ENCODE data around the gene CFAP206.
"Not testable (repeated sequence)": the region's sequence is repeated elsewhere in the genome, so short reads cannot be mapped to it uniquely, and the experiment has no call there.

CFAP206 gene

DNA sequence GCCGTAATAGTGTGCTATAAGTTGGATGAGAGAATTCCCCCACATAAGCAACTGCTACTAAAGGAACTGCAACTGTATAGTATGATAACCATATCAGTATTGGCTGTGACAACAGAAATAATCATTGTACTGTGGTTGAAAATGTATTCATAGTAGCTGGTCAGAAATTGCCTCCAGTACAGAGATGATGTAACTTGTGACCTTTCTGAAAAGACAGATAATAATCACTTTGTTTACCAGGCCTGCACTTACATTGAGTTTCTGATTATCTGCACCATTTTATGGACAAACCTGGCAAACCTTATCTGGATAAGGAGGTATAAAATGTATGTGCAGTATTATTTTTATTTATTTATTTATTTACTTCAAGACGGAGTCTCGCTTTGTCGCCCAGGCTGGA is 19.0 kb downstream of the CFAP206 start:
- no peak for DNase-seq

DNA sequence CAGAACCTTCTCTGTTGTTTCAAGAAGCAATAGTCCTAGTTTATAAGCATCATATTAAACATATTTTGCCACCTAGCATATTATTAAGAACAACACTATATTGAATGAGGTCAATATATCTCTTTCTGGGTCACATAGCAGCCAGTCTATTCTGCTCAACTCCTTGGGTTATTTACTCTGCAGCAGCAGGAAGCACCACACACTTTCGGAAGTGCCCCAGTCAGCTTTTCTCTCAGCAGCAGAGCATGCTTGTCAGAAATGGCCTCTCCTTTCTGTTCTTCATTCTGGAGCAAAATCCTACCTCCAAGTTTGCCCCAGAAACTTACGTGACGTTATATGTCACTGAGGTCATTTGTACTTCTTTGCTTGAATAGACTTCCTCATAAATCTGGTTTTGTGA is 22.7 kb downstream of the CFAP206 start:
- no peak for DNase-seq

DNA sequence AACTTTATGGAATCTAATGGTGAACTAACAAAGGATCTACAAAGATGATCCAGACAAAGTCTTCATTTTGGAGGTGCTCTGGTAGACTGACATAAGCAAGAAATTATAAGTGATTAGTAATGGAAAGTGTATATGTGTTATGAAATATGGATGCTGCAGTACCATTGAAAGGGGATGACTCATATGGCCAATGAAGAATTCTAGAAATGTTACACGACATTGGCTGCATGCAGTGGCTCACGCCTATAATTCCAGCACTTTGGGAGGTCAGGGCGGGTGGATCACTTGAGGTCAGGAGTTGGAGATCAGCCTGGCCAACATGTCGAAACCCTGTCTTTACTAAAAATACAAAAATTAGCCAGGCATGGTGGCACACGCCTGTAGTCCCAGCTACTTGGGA is 23.5 kb downstream of the CFAP206 start:
- DNase-seq, result no peak

DNA sequence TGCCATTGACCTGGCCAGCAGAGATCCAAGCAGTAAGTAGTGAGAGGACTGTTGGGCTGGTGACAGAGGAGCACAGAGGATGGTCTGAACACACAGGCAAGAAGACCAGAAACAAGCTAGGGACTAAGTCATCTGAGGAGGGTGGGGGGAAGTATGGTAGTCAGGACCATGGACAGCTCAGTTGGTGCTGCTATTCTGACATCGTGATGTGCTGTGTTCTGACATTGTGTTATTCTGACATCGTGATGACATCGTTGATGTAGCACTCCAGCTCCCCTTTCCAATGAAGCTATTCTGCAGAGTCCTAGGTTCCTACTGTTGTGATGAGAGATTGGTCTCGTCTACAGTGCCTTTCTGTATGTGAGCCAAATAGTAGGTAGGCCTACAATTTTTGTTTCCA is 28.7 kb downstream of the CFAP206 start:
- peak; percentile 70 for DNase-seq

DNA sequence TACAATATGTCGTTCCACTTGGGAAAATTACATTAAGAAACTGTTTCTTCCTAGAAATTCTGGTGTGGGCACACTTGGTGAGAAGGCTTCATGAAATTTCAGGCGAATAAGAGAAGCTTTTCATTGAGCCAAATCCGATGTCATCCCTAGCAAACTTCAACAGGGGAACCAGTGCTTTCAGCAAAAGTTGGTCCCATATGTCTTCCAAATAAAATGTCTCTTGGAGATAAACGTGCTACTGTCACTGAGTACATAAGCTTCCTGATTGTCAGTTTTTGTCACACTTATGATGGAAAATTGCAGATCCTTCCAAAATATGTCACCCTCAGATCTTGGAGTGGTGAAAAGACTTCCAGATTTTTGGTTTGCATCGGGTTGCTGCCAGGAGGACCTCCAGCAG is 33.9 kb downstream of the CFAP206 start:
- DNase-seq, result no peak

DNA sequence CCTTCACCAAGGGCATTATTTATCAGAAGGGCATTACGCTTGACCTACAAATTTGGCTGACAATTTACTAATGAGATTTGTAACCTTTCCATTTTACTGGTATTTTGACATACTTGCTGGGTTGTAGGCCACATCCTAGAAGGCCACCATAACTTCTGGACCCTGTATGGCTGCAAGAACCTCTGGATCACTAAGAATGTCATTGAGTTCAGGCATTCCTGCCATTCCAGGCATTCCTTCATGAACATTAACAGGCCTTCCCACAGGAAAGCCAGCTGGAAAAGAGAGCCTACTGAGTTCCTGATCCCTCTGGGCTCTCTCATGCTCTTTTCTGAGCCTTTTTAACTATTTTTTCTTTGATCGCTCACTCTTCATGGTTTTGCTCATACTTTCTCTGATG is 36.6 kb downstream of the CFAP206 start:
- no peak for DNase-seq

DNA sequence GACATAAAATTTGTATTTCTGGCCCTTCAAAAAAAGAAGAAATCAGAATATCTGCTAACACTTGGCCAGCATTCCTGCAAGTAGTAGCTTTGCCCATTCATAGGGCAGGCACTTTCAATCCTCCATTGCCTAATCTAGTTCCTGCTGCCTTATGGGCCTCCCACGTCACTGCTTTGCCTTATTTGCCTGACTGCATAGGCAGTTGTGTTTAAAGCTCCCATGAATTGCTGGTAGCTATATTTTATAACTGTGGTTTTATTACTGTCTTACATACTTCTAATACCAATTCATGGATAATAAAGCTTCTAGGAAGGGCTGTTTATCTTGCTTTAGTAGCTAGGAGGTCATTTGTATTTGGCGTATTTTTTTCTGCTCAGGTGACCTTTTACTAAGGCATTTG is 57.3 kb downstream of the CFAP206 start:
- DNase-seq, result no peak

DNA sequence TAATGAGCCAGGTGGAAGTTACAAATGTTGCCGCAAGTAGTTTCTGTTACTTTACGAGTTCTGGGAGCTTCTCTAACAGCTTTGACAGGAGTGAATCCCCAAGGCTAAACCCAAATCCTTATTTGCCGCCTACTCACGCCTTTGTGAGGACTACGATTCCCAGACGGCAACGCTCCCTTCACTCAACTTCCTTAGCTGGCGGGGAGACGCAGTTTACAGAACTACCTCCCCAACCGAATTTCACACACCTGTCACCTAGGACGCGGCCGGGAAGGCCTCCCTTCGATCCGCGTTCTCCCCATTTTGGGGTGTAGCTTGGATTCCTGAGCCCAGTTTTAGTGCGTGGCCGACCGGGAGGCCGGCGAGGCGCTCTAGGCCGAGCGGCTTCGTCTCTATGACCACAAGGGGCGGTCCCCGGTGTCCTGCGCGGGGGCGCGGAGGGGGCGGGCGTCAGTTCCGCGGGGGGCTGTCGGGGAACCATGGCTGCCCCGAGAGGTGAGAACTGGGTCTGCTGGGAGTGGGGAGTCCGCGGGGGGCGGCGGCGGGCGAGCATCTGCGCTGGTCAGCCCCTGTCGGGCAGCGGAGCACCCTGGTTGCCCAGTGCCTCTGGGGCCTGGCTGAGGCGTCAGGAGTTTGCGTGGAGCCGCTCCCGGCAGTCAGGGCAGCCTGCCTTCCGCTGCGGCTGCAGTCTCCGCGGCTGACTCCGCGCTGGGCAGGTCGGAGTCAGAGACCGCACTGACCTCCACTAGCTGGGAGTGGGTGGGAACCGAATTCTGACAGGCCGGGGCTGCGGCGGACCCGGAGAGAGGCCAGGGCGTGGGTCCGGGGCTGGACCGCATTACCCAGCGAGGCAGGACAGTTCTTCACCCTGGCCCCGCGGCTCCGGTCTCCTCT is 65.0 kb downstream of the CFAP206 start, which contains the start of gene SLC35A1:
SLC35A1 (plus strand) TSS at position 450 of the 894 bp plus-strand sequence; CDS start at position 480, 30 bp downstream.
- peak; percentile 95 for DNase-seq

DNA sequence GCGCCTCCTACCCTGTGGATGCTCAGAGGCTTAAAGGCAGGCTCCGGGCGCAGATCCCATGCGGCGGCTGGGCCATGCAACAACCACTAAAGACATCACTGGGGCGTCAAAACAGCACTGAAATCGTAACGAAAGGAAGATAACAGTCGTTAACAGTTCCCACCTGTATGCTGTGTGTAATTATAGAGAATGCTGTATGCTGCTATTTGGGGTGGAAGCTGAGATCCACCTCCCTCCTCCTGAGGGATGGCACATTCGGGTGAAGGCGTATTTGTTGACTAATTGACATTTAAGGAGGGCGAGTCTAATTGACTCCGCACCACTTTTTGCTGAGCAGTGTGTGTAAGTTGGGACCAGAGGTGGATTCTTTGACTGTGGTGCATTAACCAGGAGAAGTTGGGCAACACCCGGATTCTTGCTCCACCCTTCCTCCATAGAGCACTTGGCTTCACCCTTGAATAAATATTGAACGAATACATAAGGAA is 65.7 kb downstream of the CFAP206 start:
- DNase-seq, result no peak

DNA sequence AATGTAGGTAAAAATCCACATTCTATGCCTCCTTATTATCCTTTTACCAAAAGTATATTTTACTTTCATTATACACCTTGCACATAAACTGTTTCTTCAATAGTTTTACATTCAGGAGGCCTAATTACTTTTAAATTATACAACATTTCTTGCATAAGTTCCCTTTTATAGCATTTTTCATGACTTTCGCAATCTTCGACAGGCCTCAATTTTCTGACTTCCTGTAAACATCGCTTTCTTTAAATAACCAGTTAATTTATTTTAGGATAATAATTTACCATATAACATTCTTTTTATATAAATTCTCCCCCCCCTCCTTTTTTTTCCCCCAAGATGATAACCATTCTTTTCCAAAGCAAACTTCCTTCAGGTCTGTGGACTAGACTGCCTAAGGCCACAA is 74.2 kb downstream of the CFAP206 start:
- no peak for DNase-seq

DNA sequence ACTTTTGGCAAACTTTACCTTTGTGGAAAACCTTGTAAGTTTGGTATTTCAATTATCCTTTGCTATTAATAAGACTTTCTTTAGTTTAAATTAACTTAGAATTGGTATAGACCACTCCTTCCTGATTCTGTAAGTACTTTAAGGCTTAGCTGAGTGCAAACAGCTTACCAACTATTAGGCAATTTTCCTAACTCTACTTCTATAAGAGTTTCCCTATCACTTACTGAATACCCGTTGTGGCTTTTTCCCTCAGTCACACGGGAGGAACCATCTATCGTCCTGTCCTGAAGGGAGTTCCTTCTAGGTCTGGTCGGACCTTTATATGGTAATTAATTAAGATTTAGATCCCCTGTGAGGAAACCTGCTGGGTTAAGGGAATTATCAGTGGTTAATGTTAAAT is 74.6 kb downstream of the CFAP206 start:
- no peak for DNase-seq

DNA sequence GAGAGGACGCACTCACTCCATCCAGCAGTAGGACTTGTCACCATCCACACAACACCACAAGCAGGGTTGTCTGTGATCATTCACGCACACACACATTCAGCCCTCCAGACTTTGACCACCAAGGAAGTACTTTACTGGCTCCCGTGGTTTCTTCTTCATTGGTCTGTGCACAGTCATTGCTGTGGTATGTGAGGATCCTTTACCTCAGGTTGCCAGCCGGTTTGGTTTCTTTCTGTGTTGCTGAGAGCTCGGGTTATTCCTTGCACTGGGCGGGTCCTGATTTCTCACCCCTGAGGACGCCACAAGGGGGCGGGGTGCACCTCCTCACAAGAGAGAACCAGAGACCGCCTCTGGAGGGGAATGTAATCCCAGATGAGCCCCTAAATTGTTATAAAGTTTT is 76.2 kb downstream of the CFAP206 start:
- DNase-seq, result no peak

DNA sequence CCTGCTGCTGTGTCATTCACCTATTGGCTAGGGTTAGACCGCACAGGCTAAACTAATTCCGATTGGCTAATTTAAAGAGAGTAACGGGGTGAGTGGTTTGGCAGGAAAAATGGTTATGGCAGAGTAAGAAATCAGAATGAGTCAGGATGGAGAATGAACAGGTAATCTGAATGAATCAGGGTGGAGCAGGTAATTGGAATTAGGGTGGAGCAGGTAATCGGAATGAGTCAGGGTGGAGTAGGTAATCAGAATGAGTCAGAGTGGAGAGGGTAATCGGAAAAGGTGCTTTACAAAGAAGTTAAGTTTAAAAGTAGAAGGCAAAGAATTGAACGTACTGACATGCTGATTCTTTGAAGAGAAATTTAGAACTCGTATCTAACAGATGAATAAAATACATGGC is 76.7 kb downstream of the CFAP206 start:
- no peak for DNase-seq

DNA sequence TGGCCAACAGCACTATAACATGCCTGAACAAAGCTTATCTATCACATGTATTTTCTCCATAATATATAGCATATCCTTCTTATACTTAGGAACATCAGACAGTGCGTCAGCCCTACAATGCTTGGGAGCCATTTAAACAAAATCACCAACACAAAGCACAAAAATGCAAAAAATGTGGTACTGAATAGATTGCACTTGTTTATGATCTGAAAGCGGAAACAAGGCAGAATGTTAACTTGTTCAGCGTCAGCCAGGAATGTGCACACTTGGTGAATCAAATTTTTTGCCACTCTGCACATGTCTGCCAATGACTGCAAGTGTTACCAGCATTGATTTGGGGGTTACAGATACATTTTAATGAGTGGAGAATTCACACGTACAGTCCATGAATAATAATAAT is 79.8 kb downstream of the CFAP206 start:
- no peak for DNase-seq

DNA sequence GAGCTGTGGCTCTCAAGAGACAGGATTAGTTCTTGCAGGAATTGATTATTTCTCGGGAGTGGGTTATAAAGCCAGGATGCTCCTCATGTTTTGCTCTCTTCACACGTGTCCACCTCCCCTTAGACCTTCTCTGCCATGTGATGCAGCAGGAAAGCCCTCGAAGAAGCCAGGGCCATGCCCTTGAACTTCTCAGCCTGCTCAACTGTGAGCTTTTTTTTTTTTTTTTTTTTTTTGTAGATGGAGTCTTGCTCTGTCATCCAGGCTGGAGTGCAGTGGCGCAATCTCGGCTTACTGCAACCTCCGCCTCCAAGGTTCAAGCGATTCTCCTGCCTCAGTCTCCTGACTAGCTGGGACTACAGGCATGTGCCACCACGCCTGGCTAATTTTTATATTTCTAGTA is 81.6 kb downstream of the CFAP206 start:
- DNase-seq, result not testable (repeated sequence)

DNA sequence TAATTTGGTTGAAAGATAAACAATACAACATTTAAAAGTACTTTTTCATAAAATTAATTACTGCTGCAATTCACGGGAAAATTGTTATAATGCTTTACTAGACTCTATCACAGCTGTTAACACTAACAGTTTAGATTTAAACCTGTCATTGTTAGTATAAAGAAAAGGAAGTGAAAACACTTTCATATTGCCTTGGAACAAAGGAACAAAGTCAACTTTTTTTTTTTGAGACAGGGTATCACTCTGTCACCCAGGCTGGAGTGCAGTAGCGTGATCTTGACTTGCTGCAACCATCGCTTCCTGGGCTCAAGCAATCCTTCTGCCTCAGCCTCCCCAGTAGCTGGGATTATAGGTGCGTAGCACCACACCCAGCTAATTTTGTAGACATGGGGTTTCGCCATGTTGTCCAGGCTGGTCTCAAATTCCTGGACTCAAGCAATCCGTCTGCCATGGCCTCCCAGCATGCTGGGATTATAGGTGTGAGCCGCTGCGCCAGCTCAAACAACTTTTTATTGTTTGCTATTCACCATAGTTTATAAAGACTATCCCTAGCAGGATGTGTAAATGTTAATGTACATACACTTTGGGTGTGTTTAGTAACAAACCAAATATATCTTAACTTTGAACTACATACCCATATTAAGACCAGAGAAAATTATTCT is 87.1 kb downstream of the CFAP206 start:
- DNase-seq, result no peak

DNA sequence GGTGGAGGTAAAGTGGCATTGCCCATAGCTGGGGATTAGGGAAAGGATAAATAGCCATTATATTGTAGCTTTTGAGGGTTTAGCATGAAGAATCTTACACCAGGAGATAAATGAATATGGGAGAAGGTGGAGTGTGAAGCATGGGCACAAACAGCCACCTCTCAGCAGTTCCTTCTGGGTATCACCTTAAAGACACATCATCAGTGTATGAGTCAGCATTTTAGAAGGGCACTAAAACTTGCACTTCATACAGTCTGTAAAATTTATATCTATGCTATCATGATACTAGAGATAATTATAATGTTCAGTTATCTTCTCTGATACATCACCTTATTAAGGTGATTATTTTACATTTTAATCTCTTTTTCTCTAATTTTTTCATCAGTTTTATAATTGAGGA is 90.3 kb downstream of the CFAP206 start:
- no peak for DNase-seq

DNA sequence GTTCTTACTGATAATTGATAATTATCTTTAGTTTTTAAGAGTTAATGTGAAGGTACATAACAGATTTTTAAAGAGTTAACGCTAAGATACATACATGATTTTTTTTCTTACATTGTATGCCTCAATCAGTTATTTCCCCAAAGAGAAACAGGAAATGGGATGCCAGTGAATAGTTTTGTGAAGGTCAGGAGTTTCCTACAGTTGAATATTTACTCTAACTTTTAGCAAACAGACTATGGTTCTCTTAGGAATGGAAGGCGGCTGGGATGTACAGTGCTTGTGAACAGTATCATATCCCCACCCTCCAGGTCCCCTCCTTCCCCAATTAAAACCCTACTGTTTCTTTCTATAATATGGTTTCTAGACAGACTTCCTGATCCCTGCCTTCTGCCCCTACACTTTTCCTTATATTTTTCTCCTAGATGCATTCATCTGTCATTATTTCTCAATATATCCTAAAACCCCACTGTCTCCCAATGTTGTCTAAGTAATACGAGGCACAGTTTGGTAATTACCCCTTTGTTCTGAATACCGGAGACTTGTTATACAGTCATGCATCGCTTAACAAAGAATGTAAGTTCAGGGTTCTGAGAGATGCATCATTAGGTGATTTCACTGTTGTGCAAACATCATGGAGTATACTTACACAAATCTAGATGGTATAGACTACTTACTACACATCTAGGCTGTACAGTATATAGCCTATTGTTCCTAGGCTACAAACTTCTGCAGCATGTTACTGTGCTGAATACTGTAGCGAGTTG is 94.2 kb downstream of the CFAP206 start:
- DNase-seq, result no peak

DNA sequence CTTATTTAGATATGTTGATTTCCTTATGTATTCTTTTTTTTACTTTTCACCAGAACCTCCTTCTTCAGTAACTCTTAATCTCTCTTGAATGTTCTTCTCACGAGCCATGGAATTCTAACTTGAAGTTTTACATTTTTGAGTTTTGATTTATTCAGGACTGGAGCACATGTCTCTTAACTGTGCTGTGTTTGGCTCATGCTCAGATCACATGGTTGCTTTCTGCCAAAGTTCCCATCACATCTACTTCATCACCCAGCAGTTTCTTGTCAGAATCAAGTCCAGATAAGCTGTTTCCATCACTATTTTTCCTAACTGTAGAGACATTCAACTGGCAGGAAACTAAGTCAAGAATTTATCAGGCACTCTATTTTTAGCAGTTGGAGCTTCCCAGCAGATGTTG is 96.7 kb downstream of the CFAP206 start:
- DNase-seq, result no peak
